Stimulated activated CD4-positive, alpha-beta T cell treated with anti-CD3 and anti-CD28 coated beads, Interleukin-4, amount 100 ng/mL, for 24 hours (primary cell): Measurements from ENCODE around the gene SLC2A6.
A peak's percentile ranks its signal among the peaks of the same experiment; 100 is the strongest.
"Not testable (repeated sequence)": the region's sequence is repeated elsewhere in the genome, so short reads cannot be mapped to it uniquely, and the experiment has no call there.

Source experiments
- DNase-seq: peaks from one replicate; pipeline ENCODE4 v3.0.0-alpha.2; 2020

Gene SLC2A6

DNA sequence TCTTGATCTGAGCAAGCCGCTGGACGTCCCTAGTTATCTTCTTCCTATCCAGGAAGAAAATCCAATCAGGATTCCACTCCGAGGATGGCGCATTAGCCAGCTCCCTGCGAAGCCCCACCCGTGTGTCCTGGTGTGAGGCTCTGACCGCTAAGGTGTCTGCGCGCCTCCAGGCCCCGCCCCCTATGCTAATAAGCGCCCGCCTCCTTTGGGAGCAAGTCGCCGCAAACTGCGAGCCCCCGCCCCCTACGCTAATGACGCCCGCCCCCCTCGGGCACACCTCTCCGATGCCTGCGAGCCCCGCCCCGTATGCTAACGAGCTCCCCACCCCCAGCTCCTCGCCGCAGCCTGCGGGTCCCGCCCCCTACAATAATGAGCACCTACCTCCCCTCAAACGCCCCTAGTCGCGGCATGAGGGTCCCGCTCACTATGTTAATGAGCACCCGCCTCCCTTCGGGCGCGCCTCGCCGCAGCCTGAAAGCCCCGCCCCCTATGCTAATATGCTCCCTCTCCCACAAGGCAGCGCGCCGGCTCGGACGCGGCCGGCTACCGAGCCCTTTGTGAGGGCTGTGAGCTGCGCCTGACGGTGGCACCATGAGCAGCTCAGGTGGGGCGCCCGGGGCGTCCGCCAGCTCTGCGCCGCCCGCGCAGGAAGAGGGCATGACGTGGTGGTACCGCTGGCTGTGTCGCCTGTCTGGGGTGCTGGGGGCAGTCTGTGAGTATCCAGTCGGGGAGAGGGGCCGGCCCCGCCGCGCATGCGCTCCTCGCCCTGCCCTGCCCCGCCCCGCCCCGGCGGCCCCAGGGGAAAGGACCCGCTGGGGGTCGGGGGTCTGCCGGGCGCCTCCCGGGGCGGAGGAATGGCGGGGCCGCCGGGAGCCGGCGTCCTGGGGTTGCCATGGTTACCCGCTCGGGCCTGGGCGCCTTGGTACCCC is 19.2 kb downstream of the SLC2A6 start, which contains the start of gene CACFD1:
Gene CACFD1 (plus strand): TSS at position 503 of the 929 bp plus-strand sequence. CDS start 89 bp downstream, at position 592.
- DNase-seq, result peak; percentile 93

DNA sequence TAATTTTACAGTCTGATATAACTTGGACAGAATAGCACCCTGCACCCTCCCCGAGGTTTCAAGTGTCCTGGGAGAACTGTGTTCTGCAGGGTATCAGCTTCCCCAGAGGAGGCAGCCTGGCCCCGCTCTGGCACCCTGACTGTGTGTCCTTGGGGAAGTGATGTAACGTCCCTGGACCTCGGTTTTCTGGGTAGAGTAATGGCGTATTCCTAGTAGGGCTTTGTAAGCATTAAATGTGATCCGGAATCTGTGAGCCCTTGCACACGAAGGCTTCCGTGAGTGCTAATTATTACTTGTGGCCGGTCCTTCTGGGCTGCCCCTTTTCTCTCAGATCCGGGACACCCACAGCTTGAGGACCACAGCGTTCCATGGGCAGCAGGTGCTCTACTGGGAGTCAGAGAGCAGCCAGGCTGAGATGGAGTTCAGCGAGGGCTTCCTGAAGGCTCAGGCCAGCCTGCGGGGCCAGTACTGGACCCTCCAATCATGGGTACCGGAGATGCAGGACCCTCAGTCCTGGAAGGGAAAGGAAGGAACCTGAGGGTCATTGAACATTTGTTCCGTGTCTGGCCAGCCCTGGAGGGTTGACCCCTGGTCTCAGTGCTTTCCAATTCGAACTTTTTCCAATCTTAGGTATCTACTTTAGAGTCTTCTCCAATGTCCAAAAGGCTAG is 20.1 kb downstream of the SLC2A6 start:
- no peak for DNase-seq

DNA sequence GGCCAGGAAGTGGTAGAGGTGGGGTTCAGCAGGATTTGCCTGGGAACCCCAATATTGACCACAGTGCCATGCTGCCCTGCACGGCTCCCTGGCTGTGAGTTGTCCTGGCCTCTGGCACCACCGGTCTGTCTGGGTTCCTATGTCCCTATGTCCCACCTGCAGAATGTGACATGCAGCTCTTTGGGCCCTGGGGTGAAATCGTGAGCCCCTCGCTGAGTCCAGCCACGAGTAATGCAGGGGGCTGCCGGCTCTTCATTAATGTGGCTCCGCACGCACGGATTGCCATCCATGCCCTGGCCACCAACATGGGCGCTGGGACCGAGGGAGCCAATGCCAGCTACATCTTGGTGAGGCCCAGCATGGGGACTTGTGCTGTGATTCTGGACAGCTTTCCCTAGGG is 21.2 kb downstream of the SLC2A6 start:
- no peak for DNase-seq

DNA sequence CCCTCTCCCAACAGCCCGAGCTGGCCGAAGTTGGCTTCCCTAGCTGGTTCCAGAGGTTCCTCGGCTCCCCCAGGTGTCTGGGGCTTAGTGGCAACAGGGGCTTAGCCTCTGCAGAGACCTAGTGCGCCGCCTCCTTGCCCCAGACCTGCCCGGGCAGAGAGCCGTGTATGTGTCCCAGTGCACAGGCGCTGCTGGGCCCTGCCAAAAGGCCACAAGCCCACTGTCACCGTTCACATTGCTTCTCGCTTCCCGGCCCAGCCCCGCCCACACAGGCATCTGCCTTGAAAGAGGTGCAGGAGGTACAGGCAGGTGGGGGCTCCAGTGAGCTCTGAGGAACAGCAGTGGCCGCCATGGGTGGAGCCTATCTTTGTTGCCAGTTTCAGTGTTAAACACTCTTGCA is 21.7 kb downstream of the SLC2A6 start:
- DNase-seq, result no peak

DNA sequence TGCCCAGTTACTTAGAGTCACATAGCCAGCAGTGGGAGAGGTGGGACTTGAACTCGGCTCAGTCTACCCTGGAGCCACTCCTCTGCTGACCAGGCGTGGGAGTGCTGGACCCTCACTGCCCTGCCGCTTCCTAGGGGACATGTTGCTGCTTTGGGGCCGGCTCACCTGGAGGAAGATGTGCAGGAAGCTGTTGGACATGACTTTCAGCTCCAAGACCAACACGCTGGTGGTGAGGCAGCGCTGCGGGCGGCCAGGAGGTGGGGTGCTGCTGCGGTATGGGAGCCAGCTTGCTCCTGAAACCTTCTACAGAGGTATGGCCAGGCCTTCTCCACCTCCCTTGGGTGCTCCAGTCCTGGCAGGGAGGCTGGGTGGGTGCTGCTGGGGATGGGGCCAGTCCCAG is 22.5 kb downstream of the SLC2A6 start:
- no peak for DNase-seq

DNA sequence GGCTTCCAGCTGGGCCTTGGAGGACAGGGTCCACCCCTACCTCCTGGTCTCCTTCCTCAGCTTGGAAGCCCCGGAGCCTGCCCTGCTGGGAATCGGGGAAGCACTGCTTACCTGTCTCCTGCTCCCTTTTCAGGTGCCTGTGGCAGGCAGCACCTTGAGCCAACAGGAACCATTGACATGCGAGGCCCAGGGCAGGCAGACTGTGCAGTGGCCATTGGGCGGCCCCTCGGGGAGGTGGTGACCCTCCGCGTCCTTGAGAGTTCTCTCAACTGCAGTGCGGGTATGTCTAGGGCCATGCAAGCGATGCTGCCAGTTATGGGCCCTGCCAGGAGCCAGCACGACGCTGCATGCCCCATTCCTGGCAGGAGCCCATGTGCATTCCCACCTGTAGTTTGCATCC is 23.0 kb downstream of the SLC2A6 start:
- no peak for DNase-seq

DNA sequence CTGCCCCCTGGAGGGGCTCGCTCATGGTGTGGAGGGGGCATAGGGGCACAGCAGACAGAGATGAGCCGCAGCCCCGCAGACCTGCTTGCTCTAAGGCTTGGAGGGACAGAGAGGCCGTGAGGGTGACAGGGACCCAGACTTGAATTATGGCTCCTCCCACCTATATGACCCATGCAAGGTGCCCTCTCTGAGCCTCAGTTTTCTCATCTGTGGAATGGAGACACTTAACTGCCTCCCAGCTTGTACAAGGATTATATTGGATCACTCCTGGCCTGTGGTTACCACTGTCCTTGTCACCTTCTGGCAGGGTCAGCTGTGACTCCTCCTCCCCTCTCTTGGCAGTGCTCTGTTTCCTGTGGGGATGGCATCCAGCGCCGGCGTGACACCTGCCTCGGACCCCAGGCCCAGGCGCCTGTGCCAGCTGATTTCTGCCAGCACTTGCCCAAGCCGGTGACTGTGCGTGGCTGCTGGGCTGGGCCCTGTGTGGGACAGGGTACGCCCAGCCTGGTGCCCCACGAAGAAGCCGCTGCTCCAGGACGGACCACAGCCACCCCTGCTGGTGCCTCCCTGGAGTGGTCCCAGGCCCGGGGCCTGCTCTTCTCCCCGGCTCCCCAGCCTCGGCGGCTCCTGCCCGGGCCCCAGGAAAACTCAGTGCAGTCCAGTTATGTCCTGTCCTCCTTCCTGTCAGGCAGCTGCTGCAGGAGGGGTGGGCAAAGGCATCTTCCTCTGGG is 23.8 kb downstream of the SLC2A6 start:
- no peak for DNase-seq

DNA sequence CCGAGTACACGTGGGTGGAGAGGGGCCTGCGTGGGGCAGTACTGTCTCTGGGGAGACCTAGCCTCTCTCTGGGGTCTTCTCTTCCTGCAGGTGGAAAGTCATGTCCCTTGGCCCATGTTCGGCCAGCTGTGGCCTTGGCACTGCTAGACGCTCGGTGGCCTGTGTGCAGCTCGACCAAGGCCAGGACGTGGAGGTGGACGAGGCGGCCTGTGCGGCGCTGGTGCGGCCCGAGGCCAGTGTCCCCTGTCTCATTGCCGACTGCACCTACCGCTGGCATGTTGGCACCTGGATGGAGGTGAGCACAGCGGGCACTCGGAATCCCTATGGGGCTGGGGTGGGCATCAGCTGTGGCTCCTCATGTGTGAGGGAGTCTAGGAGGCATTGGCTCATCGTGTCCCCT is 24.6 kb downstream of the SLC2A6 start:
- no peak for DNase-seq

DNA sequence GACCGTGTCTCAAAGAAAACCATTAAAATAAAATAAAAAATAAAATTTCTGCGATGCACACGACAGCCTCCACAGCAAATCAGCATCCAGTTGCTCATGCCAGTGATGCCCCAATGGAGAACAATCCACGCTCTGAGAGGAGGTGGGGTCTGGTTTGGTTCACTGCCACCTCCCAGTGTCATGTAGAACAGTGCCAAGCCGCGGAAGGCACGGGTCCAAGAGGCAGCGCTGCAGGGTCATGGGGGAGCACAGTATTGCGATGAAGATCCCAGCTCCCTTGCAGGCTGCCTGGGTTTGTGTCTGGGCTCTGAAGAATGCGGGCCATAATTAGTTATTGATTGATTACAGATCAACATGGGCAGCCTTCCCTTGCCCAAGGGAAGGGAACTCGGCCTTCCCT is 25.2 kb downstream of the SLC2A6 start:
- no peak for DNase-seq

DNA sequence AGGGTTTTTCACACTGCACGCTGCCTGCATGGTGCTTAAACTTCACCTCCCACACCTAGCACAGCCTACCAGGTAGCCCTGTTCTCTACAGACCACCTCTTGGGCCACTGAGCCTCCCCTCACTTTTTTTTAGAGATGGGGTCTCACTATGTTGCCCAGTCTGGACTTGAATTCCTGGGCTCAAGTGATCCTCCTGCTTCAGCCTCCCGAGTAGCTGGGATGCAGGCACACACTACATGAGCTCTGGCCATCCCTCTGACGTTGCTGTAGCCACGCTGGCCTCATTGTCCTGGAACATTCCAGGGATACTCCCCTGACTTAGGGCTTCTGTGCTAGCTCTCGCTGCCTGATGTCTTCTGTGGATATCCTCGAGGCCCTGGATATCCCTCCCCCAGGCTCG is 26.3 kb downstream of the SLC2A6 start:
- no peak for DNase-seq

DNA sequence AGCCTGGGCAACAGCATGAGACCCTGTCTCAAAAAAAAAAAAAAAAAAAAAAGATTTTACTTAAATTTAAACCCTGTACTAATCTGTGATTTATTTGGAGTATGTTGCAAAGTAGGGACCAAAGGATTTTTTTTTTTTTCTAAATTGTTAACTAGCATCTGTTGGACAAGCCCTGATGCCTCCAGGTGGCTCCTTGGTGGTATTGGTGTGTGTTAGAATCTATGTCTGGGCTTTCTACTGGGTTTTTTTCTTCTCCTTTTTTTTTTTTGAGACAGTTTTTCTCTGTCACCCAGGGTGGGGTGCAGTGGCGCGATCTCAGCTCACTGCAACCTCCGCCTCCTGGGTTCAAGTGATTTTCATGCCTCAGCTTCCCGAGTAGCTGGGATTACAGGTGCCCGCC is 27.0 kb downstream of the SLC2A6 start:
- DNase-seq, result not testable (repeated sequence)

DNA sequence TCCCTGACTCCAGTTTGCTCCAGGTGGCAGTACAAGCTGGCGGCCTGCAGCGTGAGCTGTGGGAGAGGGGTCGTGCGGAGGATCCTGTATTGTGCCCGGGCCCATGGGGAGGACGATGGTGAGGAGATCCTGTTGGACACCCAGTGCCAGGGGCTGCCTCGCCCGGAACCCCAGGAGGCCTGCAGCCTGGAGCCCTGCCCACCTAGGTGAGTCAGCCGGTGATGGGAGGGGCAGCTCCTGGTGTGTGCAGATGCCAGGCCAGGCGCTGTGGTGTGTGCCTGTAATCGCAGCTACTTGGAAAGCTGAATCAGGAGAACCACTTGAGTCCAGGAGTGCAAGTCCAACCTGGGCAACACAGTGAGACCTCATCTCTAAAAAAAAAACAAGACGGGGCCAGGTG is 29.1 kb downstream of the SLC2A6 start:
- DNase-seq, result no peak

DNA sequence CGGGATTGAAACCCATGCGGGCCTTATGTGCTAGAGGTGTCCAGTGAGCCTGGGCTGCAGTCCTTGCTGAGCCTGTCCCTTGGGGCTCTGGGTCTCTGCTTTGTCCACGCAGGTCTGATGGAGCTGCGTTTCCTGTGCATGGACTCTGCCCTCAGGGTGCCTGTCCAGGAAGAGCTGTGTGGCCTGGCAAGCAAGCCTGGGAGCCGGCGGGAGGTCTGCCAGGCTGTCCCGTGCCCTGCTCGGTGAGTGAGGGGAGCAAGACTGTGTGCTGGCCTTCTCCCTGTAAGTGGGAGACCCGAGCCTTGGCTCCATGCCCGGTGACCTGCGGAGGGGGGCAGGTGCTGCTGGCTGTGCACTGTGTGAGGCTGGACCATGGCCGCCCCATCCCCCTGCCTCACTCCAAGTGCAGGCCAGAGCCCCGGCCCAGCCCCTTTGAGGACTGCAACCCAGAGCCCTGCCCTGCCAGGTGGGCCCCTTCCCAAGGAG is 30.4 kb downstream of the SLC2A6 start:
- DNase-seq, result no peak

DNA sequence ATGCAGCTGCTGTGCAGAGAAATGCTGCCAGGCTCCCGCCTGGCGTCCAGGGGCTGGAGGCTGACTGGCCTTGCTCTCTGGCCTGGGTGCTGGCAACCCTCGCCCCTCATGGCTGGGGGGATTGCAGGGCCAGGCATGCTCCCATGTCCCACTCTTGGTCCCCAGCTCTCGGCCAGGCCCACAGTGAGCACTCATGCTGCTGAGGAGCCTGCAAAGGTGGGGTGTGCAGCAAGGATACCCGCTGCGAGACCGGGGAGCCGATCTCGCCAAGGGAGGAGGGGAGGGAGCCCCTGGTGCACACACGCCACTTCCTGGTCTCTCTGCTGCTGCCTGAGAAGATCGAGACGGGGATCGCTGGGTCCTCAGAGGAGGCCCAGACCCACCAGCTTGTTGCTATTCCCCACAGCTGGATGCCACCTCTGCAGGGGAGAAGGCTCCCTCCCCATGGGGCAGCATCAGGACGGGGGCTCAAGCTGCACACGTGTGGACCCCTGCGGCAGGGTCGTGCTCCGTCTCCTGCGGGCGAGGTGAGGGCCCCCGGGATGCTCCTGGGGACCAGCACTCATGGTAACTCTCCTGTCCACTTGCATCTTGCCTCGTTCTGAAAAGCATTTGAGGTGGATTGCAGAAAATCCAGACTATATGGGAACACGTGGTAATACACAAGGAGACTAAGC is 33.5 kb downstream of the SLC2A6 start:
- no peak for DNase-seq

DNA sequence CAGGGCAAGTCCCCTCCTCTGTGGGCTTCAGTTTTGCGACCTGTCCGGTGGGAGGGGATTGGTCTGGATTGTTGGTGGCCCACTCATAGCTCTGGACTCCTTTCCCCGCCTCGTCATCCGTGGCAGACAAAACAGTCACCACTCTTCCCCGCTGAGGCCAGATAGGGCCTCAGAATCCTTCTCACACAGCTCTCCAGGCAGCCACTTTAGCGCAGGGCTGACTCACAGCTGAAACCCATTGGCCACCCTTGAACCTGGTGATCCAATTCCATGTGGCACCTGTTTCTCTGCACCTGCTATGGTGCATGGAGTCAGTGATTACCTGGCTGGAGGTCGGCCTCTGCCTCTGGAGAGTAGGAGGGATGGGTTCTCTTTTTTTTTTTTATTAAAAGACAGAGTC is 34.9 kb downstream of the SLC2A6 start:
- no peak for DNase-seq

DNA sequence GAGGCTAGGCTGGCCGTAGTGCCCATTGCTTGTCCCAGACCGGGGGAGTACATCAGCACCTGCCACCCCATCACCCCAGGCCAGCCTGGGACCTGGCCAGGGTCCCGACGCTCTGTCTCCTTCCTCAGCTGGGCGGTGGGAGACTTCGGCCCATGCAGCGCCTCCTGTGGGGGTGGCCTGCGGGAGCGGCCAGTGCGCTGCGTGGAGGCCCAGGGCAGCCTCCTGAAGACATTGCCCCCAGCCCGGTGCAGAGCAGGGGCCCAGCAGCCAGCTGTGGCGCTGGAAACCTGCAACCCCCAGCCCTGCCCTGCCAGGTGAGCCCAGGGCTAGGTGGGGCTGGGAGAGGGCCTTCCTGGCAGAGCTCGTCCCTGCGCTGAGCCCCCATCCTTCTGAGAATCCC is 35.7 kb downstream of the SLC2A6 start:
- DNase-seq, result no peak

DNA sequence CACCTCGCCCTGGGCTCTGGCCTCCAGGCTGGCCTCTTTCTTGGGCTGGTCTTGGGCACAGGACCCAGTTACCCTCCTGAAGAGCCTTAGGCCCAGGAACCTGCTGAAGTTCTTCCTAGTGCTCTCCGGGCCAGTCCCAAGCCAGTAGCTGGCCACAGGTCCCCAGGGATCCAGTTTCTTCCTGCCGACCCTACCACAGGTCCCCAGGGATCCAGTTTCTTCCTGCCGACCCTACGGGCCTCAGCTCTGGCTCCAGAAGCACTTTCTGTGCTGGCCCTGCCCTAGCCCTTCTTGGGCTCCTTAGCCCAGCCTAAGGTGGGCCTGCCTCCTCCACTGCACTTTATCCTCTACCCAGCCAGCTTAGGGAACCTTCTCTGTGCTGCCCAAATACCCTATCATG is 37.3 kb downstream of the SLC2A6 start:
- DNase-seq, result no peak

DNA sequence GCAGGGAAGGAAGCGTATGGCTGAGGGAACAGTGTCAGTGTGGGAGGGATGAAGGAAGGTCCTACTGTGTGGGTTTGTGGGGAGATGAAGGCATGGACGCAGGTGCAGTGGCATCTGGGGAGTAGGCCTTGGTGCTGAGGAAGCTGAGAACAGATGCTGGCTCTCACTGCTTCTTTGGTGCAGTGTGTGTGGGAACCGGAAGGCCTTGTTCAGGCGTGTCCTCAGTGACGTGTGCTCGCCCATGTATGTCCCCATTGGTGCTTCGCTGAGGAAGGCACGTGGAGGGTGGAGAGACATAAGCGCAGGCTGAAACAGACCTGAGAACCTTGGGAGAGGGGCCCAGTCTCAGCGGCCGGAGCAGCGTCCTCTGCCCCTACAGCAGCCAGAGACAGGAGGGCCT is 38.0 kb downstream of the SLC2A6 start:
- DNase-seq, result no peak

DNA sequence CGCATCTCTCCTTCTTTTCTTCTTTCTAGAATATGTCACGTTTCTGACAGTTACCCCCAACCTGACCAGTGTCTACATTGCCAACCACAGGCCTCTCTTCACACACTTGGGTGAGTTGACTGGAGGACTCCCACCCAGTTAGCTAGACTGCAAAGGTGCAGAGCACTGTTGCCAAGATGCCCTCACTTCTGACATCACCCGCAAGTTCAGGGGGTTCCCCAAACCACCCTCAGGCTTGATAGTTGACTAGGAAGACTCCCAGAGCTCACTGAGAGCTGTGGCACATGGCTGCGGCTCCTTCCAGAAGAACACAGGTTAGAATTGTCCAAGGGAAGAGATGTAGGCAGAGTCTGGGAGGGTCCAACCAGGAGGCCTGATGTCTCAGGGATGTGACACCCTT is 39.6 kb downstream of the SLC2A6 start:
- no peak for DNase-seq

DNA sequence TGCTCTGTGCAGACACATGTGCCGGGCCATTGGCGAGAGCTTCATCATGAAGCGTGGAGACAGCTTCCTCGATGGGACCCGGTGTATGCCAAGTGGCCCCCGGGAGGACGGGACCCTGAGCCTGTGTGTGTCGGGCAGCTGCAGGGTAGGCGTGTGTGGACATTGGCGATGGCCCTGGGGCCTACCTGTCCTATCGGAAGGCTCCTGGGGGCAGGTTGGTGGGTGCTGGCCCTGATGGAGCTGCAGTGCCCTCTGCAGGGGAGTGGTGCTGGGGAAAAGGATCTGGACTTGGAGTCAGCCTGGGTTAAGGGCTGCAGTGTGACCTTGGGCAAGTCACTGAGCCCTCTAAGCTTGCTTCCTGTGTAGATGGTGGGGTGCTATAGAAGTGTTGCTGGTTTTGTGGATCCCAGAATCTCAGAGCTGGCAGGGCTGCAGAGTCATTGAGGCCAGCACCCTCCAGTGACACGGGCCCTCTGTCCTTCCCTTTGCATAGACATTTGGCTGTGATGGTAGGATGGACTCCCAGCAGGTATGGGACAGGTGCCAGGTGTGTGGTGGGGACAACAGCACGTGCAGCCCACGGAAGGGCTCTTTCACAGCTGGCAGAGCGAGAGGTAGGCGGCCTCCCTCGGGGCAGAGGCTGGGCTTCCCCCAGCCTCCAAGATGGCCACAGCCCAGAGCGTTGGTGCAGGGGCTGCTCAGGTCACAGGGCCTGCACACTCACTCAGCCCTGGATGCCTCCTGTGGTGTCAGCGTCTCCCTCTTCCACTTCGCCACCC is 41.0 kb downstream of the SLC2A6 start:
- no peak for DNase-seq

DNA sequence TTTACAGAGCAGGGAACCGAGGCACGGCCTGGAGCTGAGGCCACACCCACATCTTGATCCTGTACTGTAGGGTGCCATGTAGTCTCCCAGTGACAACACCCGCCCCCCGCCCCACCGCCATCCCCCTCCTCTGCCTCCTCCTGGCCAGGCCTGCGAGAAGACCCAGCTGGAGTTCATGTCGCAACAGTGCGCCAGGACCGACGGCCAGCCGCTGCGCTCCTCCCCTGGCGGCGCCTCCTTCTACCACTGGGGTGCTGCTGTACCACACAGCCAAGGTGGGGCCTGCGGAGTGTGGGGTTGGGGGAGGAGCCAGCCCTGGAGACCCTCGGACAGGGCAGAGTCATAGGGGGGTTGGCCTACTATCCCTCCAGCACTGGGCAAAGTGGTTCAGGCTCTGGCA is 42.2 kb downstream of the SLC2A6 start:
- no peak for DNase-seq

DNA sequence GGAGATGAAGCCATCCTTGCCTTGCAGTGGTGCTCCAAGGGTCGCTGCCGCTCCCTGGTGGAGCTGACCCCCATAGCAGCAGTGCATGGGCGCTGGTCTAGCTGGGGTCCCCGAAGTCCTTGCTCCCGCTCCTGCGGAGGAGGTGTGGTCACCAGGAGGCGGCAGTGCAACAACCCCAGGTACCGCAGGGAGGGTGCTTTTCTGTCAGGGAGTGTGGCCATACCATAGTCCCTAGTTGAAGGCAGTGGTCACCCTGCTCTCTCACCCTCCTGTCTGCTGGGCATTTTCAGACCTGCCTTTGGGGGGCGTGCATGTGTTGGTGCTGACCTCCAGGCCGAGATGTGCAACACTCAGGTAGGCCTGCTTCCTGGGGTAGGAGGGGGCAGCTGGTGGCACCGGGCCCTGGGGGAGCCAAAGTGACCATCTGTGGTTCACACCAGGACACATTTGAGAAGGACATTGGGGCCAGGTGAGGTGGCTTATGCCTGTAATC is 45.5 kb downstream of the SLC2A6 start:
- no peak for DNase-seq
